HG03439 (cell line): ENCODE results near the gene NALCN.

Experiments
- ATAC-seq: cut with Tn5 transposase; IDR thresholded peaks from one replicate; pipeline ENCODE4 v1.9.1; 2021; ENCODE audit warnings: mild to moderate bottlenecking, moderate library complexity; ENCODE audit not compliant: unreplicated experiment

Gene NALCN

GRCh38 chr13:101049166-101049850 lies 367.0 kb downstream of the NALCN start:
- no peak for ATAC-seq

DNA sequence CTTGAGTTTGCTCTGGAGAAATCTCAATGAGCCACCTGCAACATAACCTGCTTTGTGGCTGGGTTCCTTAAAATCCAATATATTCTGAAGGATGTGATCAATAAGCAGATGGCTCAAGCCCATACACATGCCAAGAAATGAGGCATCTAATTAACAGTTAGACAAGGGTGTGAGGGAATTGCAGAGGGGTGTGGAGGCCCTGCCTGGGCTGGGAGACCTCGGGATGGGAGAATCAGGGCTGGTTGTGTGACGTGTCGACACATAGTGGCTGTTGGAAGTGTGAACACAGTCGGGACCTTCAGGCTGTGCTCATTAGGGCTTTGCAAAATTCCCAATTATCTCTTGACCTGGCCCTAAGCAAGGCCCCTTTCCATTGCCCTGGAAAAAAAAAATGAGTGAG lies 379.8 kb downstream of the NALCN start:
- no peak for ATAC-seq

DNA sequence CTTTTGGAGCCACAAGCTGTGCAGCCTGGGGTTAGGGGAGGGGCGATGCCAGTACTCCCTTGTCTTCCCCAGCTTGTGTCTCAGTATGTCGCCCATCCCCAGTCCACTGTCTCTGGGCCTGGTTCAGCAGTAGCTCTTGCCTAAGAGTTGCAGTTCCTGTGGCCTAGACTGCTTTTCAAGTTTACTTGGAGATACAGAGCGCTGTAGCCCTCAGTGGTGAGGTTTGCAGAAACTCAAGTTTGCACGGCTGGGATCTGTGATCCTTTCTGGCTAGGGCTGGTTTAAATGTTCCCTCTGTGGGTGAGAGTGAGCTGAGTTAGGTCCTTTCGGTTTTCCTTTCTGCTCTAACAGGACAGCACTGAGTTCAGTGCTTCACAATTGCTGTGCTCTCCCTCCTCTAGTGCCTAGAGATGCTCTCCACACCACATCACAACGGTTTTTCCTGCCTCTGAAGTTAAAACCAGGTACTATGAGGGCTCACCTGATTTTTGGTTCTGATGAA lies 381.1 kb downstream of the NALCN start:
- no peak for ATAC-seq

DNA sequence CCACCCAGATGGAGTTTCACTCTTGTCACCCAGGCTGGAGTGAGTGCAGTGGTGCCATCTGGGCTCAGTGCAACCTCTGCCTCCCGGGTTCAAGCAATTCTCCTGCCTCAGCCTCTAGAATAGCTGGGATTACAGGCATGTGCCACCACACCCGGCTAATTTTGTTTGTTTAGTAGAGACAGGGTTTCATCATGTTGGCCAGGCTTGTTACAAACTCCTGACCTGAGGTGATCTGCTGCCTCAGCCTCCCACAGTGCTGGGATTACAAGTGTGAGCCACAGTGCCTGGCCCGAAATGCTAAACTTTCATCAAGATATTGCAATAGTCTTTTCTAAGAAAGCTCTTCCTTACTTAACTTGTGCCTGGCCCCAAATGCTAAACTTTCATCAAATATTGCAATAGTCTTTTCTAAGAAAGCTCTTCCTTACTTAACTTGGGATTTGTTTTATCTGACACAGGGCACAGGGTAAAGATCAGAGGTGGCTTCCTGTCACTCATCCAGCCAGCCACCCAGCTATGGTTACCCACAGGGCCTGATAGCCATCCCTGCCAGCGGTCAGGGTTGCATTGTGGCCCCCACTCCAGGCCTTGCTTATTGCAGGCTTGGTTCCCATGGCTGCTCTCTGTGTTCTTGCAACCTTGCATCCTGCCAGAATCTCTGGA lies 389.4 kb downstream of the NALCN start:
- ATAC-seq: no peak

GRCh38 chr13:101026328-101026727 lies 390.0 kb downstream of the NALCN start:
- no peak for ATAC-seq

DNA sequence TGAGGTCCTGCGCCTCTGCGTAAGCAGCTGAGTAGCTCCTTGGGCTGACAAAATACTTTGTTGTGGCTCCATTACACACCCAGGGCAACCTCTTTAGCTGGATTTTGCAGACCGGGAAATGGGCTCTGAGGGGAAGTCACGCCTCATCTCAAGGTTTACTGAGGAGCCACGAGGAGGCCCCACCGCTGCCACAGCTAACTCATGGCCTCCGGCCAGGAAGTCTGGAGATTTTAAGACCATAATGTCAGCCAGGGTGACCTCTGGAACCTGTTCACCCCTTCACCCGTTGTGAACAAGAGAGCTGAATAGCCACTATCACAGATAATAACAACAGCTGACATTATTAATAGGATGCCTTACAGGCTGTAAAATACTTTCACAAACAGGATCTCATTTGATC lies 390.4 kb downstream of the NALCN start:
- no peak for ATAC-seq

- no peak for ATAC-seq
Observed at GRCh38 chr13:101025519-101025918, 390.8 kb downstream of the NALCN start.

- no peak for ATAC-seq
Observed at GRCh38 chr13:101019126-101019525, 397.2 kb downstream of the NALCN start.

DNA sequence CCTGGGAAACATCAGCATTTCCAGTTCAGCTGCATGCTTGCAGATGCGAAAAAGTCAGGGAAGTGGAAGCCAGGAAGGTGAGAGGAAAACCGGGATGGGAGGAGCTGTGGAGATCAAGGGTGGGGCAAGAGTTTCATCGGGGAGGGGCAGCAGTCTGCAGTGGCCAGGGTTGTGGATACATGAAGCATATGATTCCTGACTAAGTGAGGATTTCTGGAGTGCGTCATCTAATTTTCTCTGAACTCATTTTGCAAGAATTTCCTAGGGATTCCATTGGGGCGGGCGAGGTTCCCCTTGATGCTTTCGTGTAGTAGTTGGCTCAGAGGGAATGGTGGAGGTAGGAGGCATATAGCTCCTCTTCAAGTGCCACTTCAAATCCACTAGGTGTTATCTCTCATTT lies 397.6 kb downstream of the NALCN start:
- no peak for ATAC-seq

- no peak for ATAC-seq
Observed at GRCh38 chr13:101017123-101017872, 399.0 kb downstream of the NALCN start.

- ATAC-seq: no peak
Observed at GRCh38 chr13:101016475-101016874, 399.8 kb downstream of the NALCN start.

- ATAC-seq: no peak
Observed at GRCh38 chr13:101013245-101013644, 403.1 kb downstream of the NALCN start.

DNA sequence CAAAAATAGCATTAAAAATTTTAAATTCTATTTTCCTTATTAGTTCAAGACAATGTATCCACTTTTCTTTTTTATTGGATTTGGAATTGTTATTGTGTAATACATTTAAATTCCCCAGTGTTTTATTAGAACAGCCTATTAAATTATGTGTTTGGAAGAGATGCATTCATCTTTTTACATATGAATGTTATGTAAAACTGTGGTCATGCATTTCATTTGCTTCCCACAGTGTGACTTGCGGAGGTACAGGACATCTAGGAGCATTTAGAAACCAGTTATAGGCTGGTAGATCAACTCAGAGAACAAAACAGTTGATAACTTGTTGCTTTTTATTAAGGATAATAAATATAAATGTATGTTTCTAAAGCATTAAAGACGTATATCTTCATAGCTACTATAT lies 406.2 kb downstream of the NALCN start:
- no peak for ATAC-seq

GRCh38 chr13:101007245-101007644 lies 409.1 kb downstream of the NALCN start:
- ATAC-seq: no peak
